ENCODE results near the gene REEP2. TPM values are rescaled to one million over a fixed set of nuclear protein-coding genes. Genes with fewer than 3 reads are reported as not detected.

REEP2 gene
- total and polyA plus RNA-seq, 10 donors = 0.20 to 0.98 (median 0.47) TPM; not detected in 2

- Histone ChIP-seq H3K4me3 (no peak overlapping the region), H3K9me3 (no peaks in the 10 kb centered on the region), H3K27ac (no peak overlapping the region), H3K27me3 (replicated peaks in 1 of 7) (peaks cover 0 to 5% (median 0%) of the 10 kb centered on the region in 7 donors), H3K36me3 (no peaks in the 10 kb centered on the region), H3K4me1 (peaks cover 0 to 6% (median 4%) of the 10 kb centered on the region in 6 donors)
- 86 to 91% (median 89%) methylated on average over 15 to 22 of the region's 22 CpGs for WGBS, 5 donors
- TF ChIP-seq POLR2A (IDR thresholded peaks at IDR 0.05) (no peak), CTCF (IDR thresholded peaks at IDR 0.05 in 8 of 11, conservative IDR thresholded peaks at IDR 0.05 in 3 of 11) (no peak), POLR2AphosphoS5 (IDR thresholded peaks at IDR 0.05) (no peak)
- DNase-seq = peak; percentile 69
- intact Hi-C loops (cut with DNase I; ENCODE audit: low total_unique reads) = no loop called here
Measured at GRCh38 chr5:138444774-138445546, 6.1 kb downstream of the REEP2 start.

- H3K27me3 ChIP-seq (replicated peaks in 1 of 7) = no peaks in the 10 kb centered on the region
- intact Hi-C loops (cut with DNase I; ENCODE audit: low total_unique reads) = no loop called here
- TF ChIP-seq POLR2AphosphoS5 (IDR thresholded peaks at IDR 0.05) (no peak), CTCF (IDR thresholded peaks at IDR 0.05 in 8 of 11, conservative IDR thresholded peaks at IDR 0.05 in 3 of 11) (no peak), POLR2A (IDR thresholded peaks at IDR 0.05) (no peak)
- 69 to 92% (median 85%) methylated on average over 14 to 18 of the region's 18 CpGs for WGBS, 5 donors
- DNase-seq = no peak
- no peak overlapping the region for H3K27ac ChIP-seq
- H3K4me3 ChIP-seq = no peak overlapping the region
- H3K36me3 ChIP-seq = no peaks in the 10 kb centered on the region
- no peaks in the 10 kb centered on the region for H3K9me3 ChIP-seq
- H3K4me1 ChIP-seq = peaks cover 0 to 11% (median 7%) of the 10 kb centered on the region in 6 donors
Measured at GRCh38 chr5:138445547-138446271, 6.9 kb downstream of the REEP2 start.

GRCh38 chr5:138448070-138448469, 9.2 kb downstream of the REEP2 start:
- H3K4me1 ChIP-seq = peaks cover 0 to 11% (median 7%) of the 10 kb centered on the region in 6 donors
- DNase-seq = no peak
- no peaks in the 10 kb centered on the region for H3K27me3 ChIP-seq (replicated peaks in 1 of 7)
- TF ChIP-seq CTCF (IDR thresholded peaks at IDR 0.05 in 8 of 11, conservative IDR thresholded peaks at IDR 0.05 in 3 of 11) (no peak), POLR2A (IDR thresholded peaks at IDR 0.05) (no peak), POLR2AphosphoS5 (IDR thresholded peaks at IDR 0.05) (no peak)
- no peaks in the 10 kb centered on the region for H3K36me3 ChIP-seq
- intact Hi-C loops (cut with DNase I; ENCODE audit: low total_unique reads) = no loop called here
- H3K27ac ChIP-seq = no peak overlapping the region
- WGBS, 5 donors = 88 to 95% (median 90%) methylated on average over 6 of the region's 6 CpGs
- H3K9me3 ChIP-seq = no peaks in the 10 kb centered on the region
- H3K4me3 ChIP-seq = no peak overlapping the region

Data from spleen (tissue), 11 donors.